Liver (tissue), 9 donors: ENCODE data around the gene SLC36A3. TPM values are rescaled to one million over a fixed set of nuclear protein-coding genes. Genes with fewer than 3 reads are reported as not detected.
A peak's percentile ranks its signal among the peaks of the same experiment; 100 is the strongest.

Experiments
- DNase-seq: peaks from one replicate; pipeline ENCODE4 v3.0.0-alpha.2; 2017; ENCODE audit warnings: low spot score
- H3K27ac ChIP-seq, 2 donors: one replicate each; pipeline ENCODE4 v1.7.0; 2013; ENCODE audit warnings: inconsistent platforms in 2 of 2, low read length in 2 of 2, control low read depth in 1 of 2, low read depth in 1 of 2, mild to moderate bottlenecking in 1 of 2
- H3K27me3 ChIP-seq, 4 donors: one replicate each; pipeline versions ENCODE4 v1.6.1 to v1.7.0; 2013; ENCODE audit warnings: low read length in 3 of 4, inconsistent platforms in 1 of 4, mild to moderate bottlenecking in 1 of 4, moderate library complexity in 1 of 4; ENCODE audit not compliant: control insufficient read depth in 4 of 4, insufficient read depth in 4 of 4
- H3K36me3 ChIP-seq, 4 donors: one replicate each; pipeline versions ENCODE4 v1.6.1 to v1.7.0; 2013; ENCODE audit warnings: low read length in 3 of 4, mild to moderate bottlenecking in 3 of 4, low read depth in 1 of 4, moderate library complexity in 1 of 4; ENCODE audit not compliant: control insufficient read depth in 4 of 4, insufficient read depth in 3 of 4
- H3K4me1 ChIP-seq, 4 donors: one replicate each; pipeline versions ENCODE4 v1.6.1 to v1.7.0; 2013; ENCODE audit warnings: low read length in 3 of 4, mild to moderate bottlenecking in 3 of 4, moderate library complexity in 1 of 4; ENCODE audit not compliant: control insufficient read depth in 4 of 4, insufficient read depth in 4 of 4
- H3K4me3 ChIP-seq, 3 donors: one replicate each; pipeline versions ENCODE4 v1.6.1 to v1.7.0; 2013; ENCODE audit warnings: low read length in 3 of 3, control low read depth in 1 of 3, low read depth in 1 of 3, mild to moderate bottlenecking in 1 of 3
- H3K9ac ChIP-seq, 2 donors: one replicate each; pipeline ENCODE4 v1.7.0; 2013; ENCODE audit warnings: low read length in 2 of 2, mild to moderate bottlenecking in 2 of 2, moderate library complexity in 2 of 2, control low read depth in 1 of 2, low read depth in 1 of 2
- H3K9me3 ChIP-seq, 4 donors: one replicate each; pipeline versions ENCODE4 v1.6.1 to v1.7.0; 2013; ENCODE audit warnings: low read length in 3 of 4; ENCODE audit not compliant: control insufficient read depth in 4 of 4
- EGR1 ChIP-seq, 2 donors: IDR thresholded peaks; 2 replicates each; pipeline ENCODE4 v1.6.1; 2016 to 2018; ENCODE audit warnings: antibody characterized with exemption in 2 of 2, low read depth in 2 of 2
- FOXA1 ChIP-seq: IDR thresholded peaks from 2 replicates; pipeline ENCODE4 v1.6.1; 2016; ENCODE audit warnings: antibody characterized with exemption
- FOXA2 ChIP-seq: IDR thresholded peaks from 2 replicates; pipeline ENCODE4 v1.6.1; 2016; ENCODE audit warnings: antibody characterized with exemption
- HNF4A ChIP-seq, 2 donors: conservative IDR thresholded peaks; 2 replicates each; pipeline ENCODE4 v1.6.1; 2016; ENCODE audit warnings: antibody characterized with exemption in 2 of 2, mild to moderate bottlenecking in 2 of 2
- NR2F2 ChIP-seq: IDR thresholded peaks from 2 replicates; pipeline ENCODE4 v1.6.1; 2016; ENCODE audit warnings: antibody characterized with exemption
- RAD21 ChIP-seq, 2 donors: IDR thresholded peaks; 2 replicates each; pipeline ENCODE4 v1.6.1; 2016; ENCODE audit warnings: antibody characterized with exemption in 2 of 2, mild to moderate bottlenecking in 2 of 2
- RXRA ChIP-seq, 2 donors: IDR thresholded peaks; 2 replicates each; pipeline ENCODE4 v1.6.1; 2017 to 2018; ENCODE audit warnings: antibody characterized with exemption in 2 of 2, mild to moderate bottlenecking in 1 of 2
- SP1 ChIP-seq: IDR thresholded peaks from 2 replicates; pipeline ENCODE4 v1.6.1; 2018; ENCODE audit warnings: antibody characterized with exemption, mild to moderate bottlenecking
- TAF1 ChIP-seq: conservative IDR thresholded peaks from 2 replicates; pipeline ENCODE4 v1.6.1; 2016; ENCODE audit warnings: antibody characterized with exemption, mild to moderate bottlenecking
- YY1 ChIP-seq: IDR thresholded peaks from 2 replicates; pipeline ENCODE4 v1.6.1; 2016; ENCODE audit warnings: antibody characterized with exemption, mild to moderate bottlenecking
- WGBS: extraction: QIAGEN DNeasy Blood & Tissue Kit; methylation state at CpG from one replicate; pipeline ENCODE4 v1.1.7; 2013; 5-methylcytosine and 5-hydroxymethylcytosine counted together
- polyA plus RNA-seq, 2 donors: library from polyadenylated mRNA; stranded (reverse) in 1 of 2; unstranded in 1 of 2; fragments of 200-250 nt in 1 of 2; fragments of >200 nt in 1 of 2; fragmentation: Nextera tagmentation in 1 of 2; extraction: Ambion mirVana in 1 of 2; gene quantifications; one replicate each; pipeline versions ENCODE4 v1.2.1 to v1.2.3, GENCODE V29; 2013 to 2015
- total RNA-seq, 2 donors: library from RNA; depleted of rRNA; stranded (reverse); fragments of >200 nt; gene quantifications; one replicate each; pipeline ENCODE4 v1.2.3, GENCODE V29; 2014
- TF ChIP-seq, protein P1 (sequence below): IDR thresholded peaks from 2 replicates; pipeline ENCODE4 v1.6.1; 2016; ENCODE audit warnings: antibody characterized with exemption
- TF ChIP-seq, protein P2 (sequence below): fragments of 150-350 bp; IDR thresholded peaks from 2 replicates; pipeline ENCODE4 v1.5.1; 2017; ENCODE audit warnings: improper control_type of control experiment, low read depth, low read length; ENCODE audit not compliant: missing input control
- TF ChIP-seq, protein P3 (sequence below): IDR thresholded peaks from 2 replicates; pipeline ENCODE4 v1.6.1; 2016; ENCODE audit warnings: antibody characterized with exemption
- TF ChIP-seq, protein P4 (sequence below): IDR thresholded peaks from 2 replicates; pipeline ENCODE4 v1.6.1; 2016; ENCODE audit warnings: antibody characterized with exemption, mild to moderate bottlenecking
- TF ChIP-seq, protein P5 (sequence below): IDR thresholded peaks from 2 replicates; pipeline ENCODE4 v1.6.1; 2016; ENCODE audit warnings: antibody characterized with exemption
- donor health status: healthy.
- donor health status: healthy.
- donor health status: healthy.
- donor health status: healthy.
- donor health status: healthy.

The SLC36A3 gene
- total and polyA plus RNA-seq, 4 donors: not detected

DNA sequence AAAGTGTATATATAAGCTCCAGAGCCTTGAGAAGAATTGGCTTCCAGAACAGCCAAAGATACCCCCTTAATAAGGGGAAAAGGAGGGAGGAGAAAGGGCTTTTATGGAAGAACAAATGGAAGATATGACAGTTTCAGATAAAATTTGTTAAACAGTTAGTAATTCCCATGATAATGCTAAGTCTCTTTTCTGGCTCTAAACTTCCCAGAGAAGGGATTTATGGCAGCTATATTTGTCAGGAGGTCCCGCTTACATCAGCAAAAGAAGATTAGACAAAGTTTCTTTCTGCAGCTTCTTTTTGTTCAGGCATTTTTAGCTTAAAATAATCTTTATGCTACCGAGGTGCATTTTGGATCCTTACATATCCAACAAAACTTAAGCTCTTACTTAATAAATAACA is 14.3 kb upstream of the SLC36A3 start:
- Histone ChIP-seq H3K27ac (no peak overlapping the region), H3K9me3 (no peaks in the 10 kb centered on the region), H3K4me3 (no peak overlapping the region), H3K9ac (no peak overlapping the region), H3K27me3 (no peaks in the 10 kb centered on the region), H3K4me1 (no peaks in the 10 kb centered on the region), H3K36me3 (no peaks in the 10 kb centered on the region)
- DNase-seq: no peak
- 69% methylated on average over 2 of the region's 2 CpGs for WGBS
- TF ChIP-seq FOXA1: no peak
- TF ChIP-seq, protein P1, sequence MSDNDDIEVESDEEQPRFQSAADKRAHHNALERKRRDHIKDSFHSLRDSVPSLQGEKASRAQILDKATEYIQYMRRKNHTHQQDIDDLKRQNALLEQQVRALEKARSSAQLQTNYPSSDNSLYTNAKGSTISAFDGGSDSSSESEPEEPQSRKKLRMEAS: no peak
- TF ChIP-seq YY1: no peak
- TF ChIP-seq EGR1 (IDR thresholded peaks at IDR 0.05; ENCODE audit: low read depth in 2 of 2): no peak
- no peak for TF ChIP-seq RAD21 (IDR thresholded peaks at IDR 0.05)

DNA sequence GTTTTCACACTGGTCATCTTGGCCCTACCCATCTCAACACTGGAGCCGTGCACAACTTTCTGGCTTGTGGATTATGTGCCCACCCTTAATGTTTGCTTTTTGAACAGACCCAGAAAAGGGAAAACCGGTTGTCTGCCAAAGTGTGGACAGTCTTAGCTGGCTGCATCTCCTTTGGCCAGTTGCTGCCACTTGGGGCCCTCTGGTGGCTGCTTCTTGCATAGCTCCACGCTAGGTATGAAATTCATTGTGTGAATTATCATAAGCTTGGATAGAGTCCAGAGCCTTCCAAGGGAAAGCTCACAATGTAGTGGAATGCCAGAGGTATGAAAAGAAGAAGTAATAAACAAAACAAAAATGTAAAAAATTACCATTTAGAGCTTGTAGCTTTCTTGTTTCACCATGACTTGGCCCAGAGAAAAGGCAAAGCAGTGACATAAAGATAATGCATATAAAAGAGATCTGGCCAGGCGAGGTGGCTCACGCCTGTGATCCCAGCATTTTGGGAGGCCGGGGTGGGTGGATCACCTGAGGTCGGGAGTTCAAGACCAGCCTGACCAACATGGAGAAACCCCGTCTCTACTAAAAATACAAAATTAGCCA is 12.5 kb upstream of the SLC36A3 start:
- Histone ChIP-seq H3K36me3 (no peaks in the 10 kb centered on the region), H3K9ac (no peak overlapping the region), H3K27ac (no peak overlapping the region), H3K4me3 (no peak overlapping the region), H3K9me3 (no peaks in the 10 kb centered on the region), H3K4me1 (no peaks in the 10 kb centered on the region), H3K27me3 (no peaks in the 10 kb centered on the region)
- WGBS: 45% methylated on average over 8 of the region's 8 CpGs
- peak; percentile 72 for DNase-seq
- TF ChIP-seq NR2F2: no peak
- TF ChIP-seq FOXA2: no peak
- TF ChIP-seq, protein P2, sequence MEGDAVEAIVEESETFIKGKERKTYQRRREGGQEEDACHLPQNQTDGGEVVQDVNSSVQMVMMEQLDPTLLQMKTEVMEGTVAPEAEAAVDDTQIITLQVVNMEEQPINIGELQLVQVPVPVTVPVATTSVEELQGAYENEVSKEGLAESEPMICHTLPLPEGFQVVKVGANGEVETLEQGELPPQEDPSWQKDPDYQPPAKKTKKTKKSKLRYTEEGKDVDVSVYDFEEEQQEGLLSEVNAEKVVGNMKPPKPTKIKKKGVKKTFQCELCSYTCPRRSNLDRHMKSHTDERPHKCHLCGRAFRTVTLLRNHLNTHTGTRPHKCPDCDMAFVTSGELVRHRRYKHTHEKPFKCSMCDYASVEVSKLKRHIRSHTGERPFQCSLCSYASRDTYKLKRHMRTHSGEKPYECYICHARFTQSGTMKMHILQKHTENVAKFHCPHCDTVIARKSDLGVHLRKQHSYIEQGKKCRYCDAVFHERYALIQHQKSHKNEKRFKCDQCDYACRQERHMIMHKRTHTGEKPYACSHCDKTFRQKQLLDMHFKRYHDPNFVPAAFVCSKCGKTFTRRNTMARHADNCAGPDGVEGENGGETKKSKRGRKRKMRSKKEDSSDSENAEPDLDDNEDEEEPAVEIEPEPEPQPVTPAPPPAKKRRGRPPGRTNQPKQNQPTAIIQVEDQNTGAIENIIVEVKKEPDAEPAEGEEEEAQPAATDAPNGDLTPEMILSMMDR: peak; percentile 88
- TF ChIP-seq, protein P3, sequence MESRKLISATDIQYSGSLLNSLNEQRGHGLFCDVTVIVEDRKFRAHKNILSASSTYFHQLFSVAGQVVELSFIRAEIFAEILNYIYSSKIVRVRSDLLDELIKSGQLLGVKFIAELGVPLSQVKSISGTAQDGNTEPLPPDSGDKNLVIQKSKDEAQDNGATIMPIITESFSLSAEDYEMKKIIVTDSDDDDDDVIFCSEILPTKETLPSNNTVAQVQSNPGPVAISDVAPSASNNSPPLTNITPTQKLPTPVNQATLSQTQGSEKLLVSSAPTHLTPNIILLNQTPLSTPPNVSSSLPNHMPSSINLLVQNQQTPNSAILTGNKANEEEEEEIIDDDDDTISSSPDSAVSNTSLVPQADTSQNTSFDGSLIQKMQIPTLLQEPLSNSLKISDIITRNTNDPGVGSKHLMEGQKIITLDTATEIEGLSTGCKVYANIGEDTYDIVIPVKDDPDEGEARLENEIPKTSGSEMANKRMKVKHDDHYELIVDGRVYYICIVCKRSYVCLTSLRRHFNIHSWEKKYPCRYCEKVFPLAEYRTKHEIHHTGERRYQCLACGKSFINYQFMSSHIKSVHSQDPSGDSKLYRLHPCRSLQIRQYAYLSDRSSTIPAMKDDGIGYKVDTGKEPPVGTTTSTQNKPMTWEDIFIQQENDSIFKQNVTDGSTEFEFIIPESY: no peak
- no peak for TF ChIP-seq HNF4A (conservative IDR thresholded peaks at IDR 0.05)
- no peak for TF ChIP-seq TAF1
- TF ChIP-seq EGR1 (IDR thresholded peaks at IDR 0.05; ENCODE audit: low read depth in 2 of 2): no peak
- TF ChIP-seq SP1: no peak
- TF ChIP-seq RAD21 (IDR thresholded peaks at IDR 0.05): peak; percentile 88 to 90

DNA sequence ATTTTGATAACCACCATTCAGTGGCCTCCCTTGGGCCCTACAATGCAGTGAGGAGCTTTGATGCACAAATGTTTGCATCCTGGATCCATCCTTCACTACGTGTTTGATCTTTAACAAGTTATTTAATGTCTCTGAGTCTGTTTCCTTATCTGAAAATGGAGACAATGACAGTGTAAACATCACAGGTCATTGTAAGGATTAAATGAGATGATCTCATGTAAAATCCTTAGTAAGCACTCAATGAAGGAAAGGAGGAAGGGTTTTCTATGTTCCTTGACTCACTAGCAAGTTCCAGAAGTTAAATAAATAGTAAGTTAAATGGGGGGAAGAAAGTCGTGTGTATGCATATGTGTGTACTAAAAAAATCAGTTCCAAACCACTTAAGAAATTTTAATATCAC is 9.8 kb upstream of the SLC36A3 start:
- Histone ChIP-seq H3K27ac (no peak overlapping the region), H3K27me3 (no peaks in the 10 kb centered on the region), H3K9me3 (no peaks in the 10 kb centered on the region), H3K4me1 (no peaks in the 10 kb centered on the region), H3K36me3 (no peaks in the 10 kb centered on the region), H3K4me3 (no peak overlapping the region), H3K9ac (no peak overlapping the region)
- WGBS: 59% methylated on average over 2 of the region's 2 CpGs
- no peak for DNase-seq
- TF ChIP-seq, protein P2: no peak
- TF ChIP-seq TAF1 (no peak), HNF4A (conservative IDR thresholded peaks at IDR 0.05) (no peak), RAD21 (IDR thresholded peaks at IDR 0.05) (no peak), NR2F2 (no peak), YY1 (no peak), RXRA (IDR thresholded peaks at IDR 0.05) (no peak)
- TF ChIP-seq, protein P4, sequence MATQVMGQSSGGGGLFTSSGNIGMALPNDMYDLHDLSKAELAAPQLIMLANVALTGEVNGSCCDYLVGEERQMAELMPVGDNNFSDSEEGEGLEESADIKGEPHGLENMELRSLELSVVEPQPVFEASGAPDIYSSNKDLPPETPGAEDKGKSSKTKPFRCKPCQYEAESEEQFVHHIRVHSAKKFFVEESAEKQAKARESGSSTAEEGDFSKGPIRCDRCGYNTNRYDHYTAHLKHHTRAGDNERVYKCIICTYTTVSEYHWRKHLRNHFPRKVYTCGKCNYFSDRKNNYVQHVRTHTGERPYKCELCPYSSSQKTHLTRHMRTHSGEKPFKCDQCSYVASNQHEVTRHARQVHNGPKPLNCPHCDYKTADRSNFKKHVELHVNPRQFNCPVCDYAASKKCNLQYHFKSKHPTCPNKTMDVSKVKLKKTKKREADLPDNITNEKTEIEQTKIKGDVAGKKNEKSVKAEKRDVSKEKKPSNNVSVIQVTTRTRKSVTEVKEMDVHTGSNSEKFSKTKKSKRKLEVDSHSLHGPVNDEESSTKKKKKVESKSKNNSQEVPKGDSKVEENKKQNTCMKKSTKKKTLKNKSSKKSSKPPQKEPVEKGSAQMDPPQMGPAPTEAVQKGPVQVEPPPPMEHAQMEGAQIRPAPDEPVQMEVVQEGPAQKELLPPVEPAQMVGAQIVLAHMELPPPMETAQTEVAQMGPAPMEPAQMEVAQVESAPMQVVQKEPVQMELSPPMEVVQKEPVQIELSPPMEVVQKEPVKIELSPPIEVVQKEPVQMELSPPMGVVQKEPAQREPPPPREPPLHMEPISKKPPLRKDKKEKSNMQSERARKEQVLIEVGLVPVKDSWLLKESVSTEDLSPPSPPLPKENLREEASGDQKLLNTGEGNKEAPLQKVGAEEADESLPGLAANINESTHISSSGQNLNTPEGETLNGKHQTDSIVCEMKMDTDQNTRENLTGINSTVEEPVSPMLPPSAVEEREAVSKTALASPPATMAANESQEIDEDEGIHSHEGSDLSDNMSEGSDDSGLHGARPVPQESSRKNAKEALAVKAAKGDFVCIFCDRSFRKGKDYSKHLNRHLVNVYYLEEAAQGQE: no peak
- TF ChIP-seq, protein P5, sequence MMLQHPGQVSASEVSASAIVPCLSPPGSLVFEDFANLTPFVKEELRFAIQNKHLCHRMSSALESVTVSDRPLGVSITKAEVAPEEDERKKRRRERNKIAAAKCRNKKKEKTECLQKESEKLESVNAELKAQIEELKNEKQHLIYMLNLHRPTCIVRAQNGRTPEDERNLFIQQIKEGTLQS: no peak
